Urinary bladder (tissue), 4 donors: ENCODE results near the gene RSAD2. TPM values are rescaled to one million over a fixed set of nuclear protein-coding genes. Genes with fewer than 3 reads are reported as not detected.
A peak's percentile ranks its signal among the peaks of the same experiment; 100 is the strongest.
"Not testable (repeated sequence)": the region's sequence is repeated elsewhere in the genome, so short reads cannot be mapped to it uniquely, and the experiment has no call there.

ENCODE experiments used
- DNase-seq: peaks from one replicate; pipeline ENCODE4 v3.0.0-alpha.2; 2015; ENCODE audit errors: extremely low spot score
- H3K27ac ChIP-seq: one replicate; pipeline ENCODE4 v1.5.1; 2013; ENCODE audit warnings: low read depth, mild to moderate bottlenecking, moderate library complexity
- H3K36me3 ChIP-seq: one replicate; pipeline ENCODE4 v1.6.1; 2013; ENCODE audit warnings: mild to moderate bottlenecking, moderate library complexity; ENCODE audit not compliant: insufficient read depth
- H3K4me1 ChIP-seq: one replicate; pipeline ENCODE4 v1.6.1; 2013; ENCODE audit warnings: mild to moderate bottlenecking, moderate library complexity; ENCODE audit not compliant: insufficient read depth
- H3K4me3 ChIP-seq: one replicate; pipeline ENCODE4 v1.5.1; 2013; ENCODE audit warnings: low read depth, low read length
- WGBS: extraction: QIAGEN DNeasy Blood & Tissue Kit; methylation state at CpG from one replicate; pipeline ENCODE4 v1.1.7; 2013; 5-methylcytosine and 5-hydroxymethylcytosine counted together
- polyA plus RNA-seq: library from polyadenylated mRNA; stranded (reverse); fragments of 200-250 nt; gene quantifications from one replicate; pipeline ENCODE4 v1.2.3, GENCODE V29; 2013
- total RNA-seq: library from RNA; depleted of rRNA; stranded (reverse); fragments of >200 nt; gene quantifications from one replicate; pipeline ENCODE4 v1.2.3, GENCODE V29; 2014
- donor health status: healthy with polysubstance abuse.
- donor health status: healthy.

RSAD2 gene
- total and polyA plus RNA-seq, 2 donors = 2.8 to 11.1 TPM

DNA sequence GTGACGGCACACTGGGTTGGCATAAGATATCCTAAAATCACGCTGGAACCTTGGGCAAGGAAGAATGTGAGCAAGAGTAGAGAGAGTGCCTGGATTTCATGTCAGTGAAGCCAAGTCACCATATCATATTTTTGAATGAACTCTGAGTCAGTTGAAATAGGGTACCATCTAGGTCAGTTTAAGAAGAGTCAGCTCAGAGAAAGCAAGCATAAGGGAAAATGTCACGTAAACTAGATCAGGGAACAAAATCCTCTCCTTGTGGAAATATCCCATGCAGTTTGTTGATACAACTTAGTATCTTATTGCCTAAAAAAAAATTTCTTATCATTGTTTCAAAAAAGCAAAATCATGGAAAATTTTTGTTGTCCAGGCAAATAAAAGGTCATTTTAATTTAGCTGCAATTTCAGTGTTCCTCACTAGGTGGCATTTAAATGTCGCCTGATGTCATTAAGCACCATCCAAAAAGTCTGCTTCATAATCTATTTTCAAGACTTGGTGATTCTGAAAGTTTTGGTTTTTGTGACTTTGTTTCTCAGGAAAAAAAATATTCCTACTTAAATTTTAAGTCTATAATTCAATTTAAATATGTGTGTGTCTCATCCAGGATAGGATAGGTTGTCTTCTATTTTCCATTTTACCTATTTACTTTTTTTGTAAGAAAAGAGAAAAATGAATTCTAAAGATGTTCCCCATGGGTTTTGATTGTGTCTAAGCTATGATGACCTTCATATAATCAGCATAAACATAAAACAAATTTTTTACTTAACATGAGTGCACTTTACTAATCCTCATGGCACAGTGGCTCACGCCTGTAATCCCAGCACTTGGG, 19.6 kb downstream of the RSAD2 start:
- DNase-seq = no peak
- H3K36me3 ChIP-seq = no peaks in the 10 kb centered on the region
- H3K4me3 ChIP-seq = no peak overlapping the region
- 74% methylated on average over 5 of the region's 5 CpGs for WGBS
- H3K4me1 ChIP-seq = no peaks in the 10 kb centered on the region
- no peak overlapping the region for H3K27ac ChIP-seq

DNA sequence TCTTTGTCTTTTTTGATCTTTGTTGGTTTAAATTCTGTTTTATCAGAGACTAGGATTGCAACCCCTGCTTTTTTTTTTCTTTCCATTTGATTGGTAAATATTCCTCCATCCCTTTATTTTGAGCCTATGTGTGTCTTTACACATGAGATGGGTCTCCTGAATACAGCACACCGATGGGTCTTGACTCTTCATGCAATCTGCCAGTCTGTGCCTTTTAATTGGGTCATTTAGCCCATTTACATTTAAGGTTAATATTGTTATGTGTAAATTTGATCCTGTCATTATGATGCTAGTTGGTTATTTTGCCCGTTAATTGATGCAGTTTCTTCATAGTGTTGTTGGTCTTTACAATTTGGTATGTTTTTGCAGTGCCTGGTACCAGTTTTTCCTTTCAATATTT, 25.0 kb downstream of the RSAD2 start:
- not testable (repeated sequence) for H3K4me3 ChIP-seq, H3K4me1 ChIP-seq, H3K27ac ChIP-seq, H3K36me3 ChIP-seq, DNase-seq
- 91% methylated on average over 2 of the region's 2 CpGs for WGBS

DNA sequence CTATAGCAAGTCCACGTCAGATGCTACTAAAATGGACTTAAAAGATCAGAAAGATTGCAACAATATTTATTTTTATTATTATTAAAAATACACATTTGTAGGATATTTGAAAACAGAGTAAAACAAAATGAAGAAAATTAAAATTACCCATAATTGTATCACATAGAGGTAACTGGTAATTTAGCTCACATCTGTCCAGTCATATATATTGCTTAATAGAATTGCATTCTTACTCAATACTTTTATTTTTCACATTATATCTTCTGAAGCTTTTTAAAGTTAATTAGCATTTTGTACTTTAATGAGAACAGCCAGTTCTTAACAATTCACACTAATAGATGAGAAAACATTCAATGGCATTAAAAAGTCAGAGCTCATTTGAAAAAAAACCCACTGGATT, 28.1 kb downstream of the RSAD2 start:
- no peaks in the 10 kb centered on the region for H3K4me1 ChIP-seq
- H3K36me3 ChIP-seq = no peaks in the 10 kb centered on the region
- WGBS = 89% methylated on average over 1 of the region's 1 CpG
- DNase-seq = no peak
- H3K4me3 ChIP-seq = no peak overlapping the region
- H3K27ac ChIP-seq = no peak overlapping the region

GRCh38 chr2:6906165-6906741, 28.7 kb downstream of the RSAD2 start:
- 65% methylated on average over 1 of the region's 1 CpG for WGBS
- no peak for DNase-seq

GRCh38 chr2:6908291-6908690, 30.7 kb downstream of the RSAD2 start:
- no peak for DNase-seq

More at GRCh38 chr2:6906165-6906741, 28.7 kb downstream of the RSAD2 start:
- H3K4me1 ChIP-seq = no peaks in the 10 kb centered on the region
- H3K27ac ChIP-seq = no peak overlapping the region
- H3K4me3 ChIP-seq = no peak overlapping the region
- H3K36me3 ChIP-seq = no peaks in the 10 kb centered on the region

GRCh38 chr2:6909431-6910385, 32.1 kb downstream of the RSAD2 start:
- DNase-seq = no peak
- WGBS = 77% methylated on average over 8 of the region's 8 CpGs
- no peaks in the 10 kb centered on the region for H3K36me3 ChIP-seq
- H3K4me3 ChIP-seq = no peak overlapping the region
- no peaks in the 10 kb centered on the region for H3K4me1 ChIP-seq
- H3K27ac ChIP-seq = no peak overlapping the region

More at GRCh38 chr2:6908291-6908690, 30.7 kb downstream of the RSAD2 start:
- Histone ChIP-seq H3K4me3 (no peak overlapping the region), H3K4me1 (no peaks in the 10 kb centered on the region), H3K27ac (no peak overlapping the region), H3K36me3 (no peaks in the 10 kb centered on the region)
- WGBS = 86% methylated on average over 2 of the region's 2 CpGs

DNA sequence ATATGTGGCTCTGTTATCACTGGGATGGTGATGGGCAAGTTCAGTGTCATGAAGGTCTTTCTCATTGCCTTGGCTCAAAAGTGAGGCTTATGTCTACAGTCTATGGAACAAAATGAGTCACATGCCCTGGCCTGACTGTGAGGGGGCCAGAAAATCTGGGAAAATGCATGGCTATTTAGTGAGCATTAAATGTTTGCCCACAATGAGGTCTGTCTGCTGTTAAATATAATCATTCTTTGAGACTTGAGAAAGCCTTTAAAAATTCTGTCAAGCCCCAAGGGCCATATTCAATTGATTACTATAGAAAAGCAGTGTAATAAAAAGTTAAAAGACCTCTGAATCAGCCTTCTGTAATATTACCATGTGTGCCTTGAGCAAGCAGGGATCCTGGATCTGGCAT, 34.1 kb downstream of the RSAD2 start:
- no peaks in the 10 kb centered on the region for H3K36me3 ChIP-seq
- no peak overlapping the region for H3K27ac ChIP-seq
- no peak for DNase-seq
- no peaks in the 10 kb centered on the region for H3K4me1 ChIP-seq
- H3K4me3 ChIP-seq = no peak overlapping the region

- no peaks in the 10 kb centered on the region for H3K36me3 ChIP-seq
- peaks cover 2% of the 10 kb centered on the region for H3K4me1 ChIP-seq
- H3K27ac ChIP-seq = no peak overlapping the region
- 81% methylated on average over 9 of the region's 9 CpGs for WGBS
- DNase-seq = no peak
- no peak overlapping the region for H3K4me3 ChIP-seq
Measured at GRCh38 chr2:6913415-6914157, 36.0 kb downstream of the RSAD2 start.

GRCh38 chr2:6914828-6915227, 37.3 kb downstream of the RSAD2 start:
- H3K36me3 ChIP-seq = no peaks in the 10 kb centered on the region
- no peak overlapping the region for H3K4me3 ChIP-seq
- WGBS = 85% methylated on average over 3 of the region's 3 CpGs
- peaks cover 2% of the 10 kb centered on the region for H3K4me1 ChIP-seq
- DNase-seq = no peak
- no peak overlapping the region for H3K27ac ChIP-seq

DNA sequence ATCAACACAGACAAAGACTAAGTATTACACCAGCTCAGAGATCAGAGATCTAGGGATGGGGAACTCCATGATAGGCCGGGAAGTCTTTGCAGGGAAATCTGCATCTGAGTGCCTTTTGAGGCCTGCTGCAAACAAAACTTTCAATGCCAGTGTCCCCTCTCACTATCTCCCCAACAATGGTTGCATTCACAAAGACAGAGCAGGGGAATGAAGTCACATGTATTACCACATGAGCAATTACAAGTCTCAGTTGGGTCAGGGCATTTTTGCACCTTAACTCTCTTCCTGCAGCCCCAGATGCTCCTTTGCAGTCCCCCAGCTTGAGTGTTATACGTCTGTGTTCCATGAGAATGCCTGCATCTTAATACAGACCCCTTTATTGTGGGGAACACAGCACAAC, 37.8 kb downstream of the RSAD2 start:
- no peak for DNase-seq
- WGBS = 94% methylated on average over 2 of the region's 2 CpGs
- H3K4me3 ChIP-seq = no peak overlapping the region

DNA sequence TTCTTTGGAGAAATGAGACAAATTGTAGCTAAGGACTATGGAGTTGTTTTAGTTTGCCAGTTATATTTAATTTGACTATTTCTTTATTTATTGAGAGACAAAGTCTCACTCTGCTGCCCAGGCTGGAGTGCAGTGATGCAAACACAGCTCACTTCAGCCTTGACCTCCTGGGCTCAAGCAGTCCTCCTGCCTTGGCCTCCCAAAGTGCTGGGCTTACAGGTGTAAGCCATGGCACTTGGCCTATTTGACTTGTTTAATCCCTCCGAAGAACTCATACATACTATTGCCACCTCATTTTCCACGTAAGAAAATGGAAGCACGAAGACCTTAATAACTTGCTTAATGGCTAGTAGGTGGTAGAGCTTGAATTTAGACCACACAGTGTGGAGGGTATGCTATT, 38.6 kb downstream of the RSAD2 start:
- no peaks in the 10 kb centered on the region for H3K36me3 ChIP-seq
- no peak overlapping the region for H3K27ac ChIP-seq
- H3K4me1 ChIP-seq = peaks cover 2% of the 10 kb centered on the region
- whole genome bisulfite sequencing = 97% methylated on average over 3 of the region's 3 CpGs
- no peak for DNase-seq
- H3K4me3 ChIP-seq = no peak overlapping the region

More for the DNA sequence above, 37.8 kb downstream of the RSAD2 start:
- peaks cover 2% of the 10 kb centered on the region for H3K4me1 ChIP-seq
- H3K27ac ChIP-seq = no peak overlapping the region
- no peaks in the 10 kb centered on the region for H3K36me3 ChIP-seq

DNA sequence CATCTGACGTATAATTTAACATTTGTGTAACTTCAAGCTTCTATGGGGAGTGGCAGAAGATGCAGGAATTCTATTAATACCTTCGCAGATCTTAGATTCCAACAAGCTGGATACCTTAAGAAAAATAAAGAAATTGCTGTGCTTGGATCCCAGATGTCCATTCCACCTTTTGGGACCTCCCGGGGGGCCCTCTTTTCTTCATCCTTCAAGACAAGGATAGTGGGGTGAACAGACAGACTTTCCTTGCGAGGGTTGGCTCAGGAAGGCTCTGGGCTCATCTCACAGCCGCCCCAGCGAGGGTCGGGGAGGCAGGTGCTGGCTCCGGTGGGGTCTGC, 39.1 kb downstream of the RSAD2 start:
- Histone ChIP-seq H3K36me3 (no peaks in the 10 kb centered on the region), H3K4me1 (peaks cover 2% of the 10 kb centered on the region), H3K4me3 (peak overlapping the region; percentile 90), H3K27ac (no peak overlapping the region)
- no peak for DNase-seq
- 55% methylated on average over 8 of the region's 8 CpGs for WGBS

DNA sequence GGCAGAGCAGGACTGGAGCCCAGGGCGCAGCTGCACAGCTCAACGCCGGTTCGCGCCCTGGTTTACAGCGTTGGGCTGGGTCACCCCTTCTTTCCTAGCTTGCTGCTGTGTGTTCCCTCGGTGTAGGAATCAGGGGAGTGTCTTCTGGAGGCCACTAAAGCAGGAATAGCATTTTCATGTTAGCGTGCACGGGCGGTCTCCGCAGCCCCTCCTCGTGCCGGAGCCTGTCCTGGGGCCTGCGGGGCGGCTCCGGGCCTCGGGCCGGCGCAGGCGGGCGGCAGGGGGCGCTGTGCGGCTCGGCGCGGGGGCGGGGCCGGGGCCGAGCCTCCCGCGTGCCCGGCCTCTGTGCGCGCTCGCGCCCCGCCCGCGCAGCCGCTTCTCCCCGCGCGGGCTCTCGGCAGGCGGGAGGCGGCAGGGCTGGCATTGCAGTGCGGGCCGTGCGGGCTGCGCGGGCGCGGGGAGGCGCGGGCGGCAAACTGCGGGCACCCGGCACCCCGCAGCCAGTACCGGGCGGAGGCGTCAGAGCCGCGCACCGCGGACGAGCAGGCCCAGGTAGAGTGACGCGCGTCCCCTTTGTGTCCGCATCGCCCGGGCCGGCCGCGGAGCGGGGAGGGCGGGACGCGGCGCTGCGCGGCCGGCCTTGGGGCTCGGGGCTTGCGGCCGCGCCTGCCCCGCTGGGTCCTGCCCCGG, 39.6 kb downstream of the RSAD2 start, which contains the start of gene RNF144A:
TSS of gene RNF144A (plus strand) at position 342 of the 690 bp plus-strand sequence. CDS start 79,515 bp downstream, outside the sequence.
- Histone ChIP-seq H3K36me3 (no peaks in the 10 kb centered on the region), H3K4me1 (peaks cover 2% of the 10 kb centered on the region), H3K27ac (no peak within 1 kb of the TSS), H3K4me3 (peak within 1 kb of the TSS; percentile 90)
- DNase-seq = no peak
- WGBS = 4% methylated on average over 89 of the region's 90 CpGs
